ENCODE results near the gene CACNG3.

CACNG3 gene

GRCh38 chr16:24272379-24272778 lies 16.2 kb downstream of the CACNG3 start:
- DNase-seq (ENCODE audit: extremely low spot score), result no peak
- TF ChIP-seq CTCF (IDR thresholded peaks at IDR 0.05; ENCODE audit: control extremely low read depth, extremely low read depth, low read depth, missing control alignments), result no peak
- POLR2A ChIA-PET, result no interaction called here
- CTCF ChIA-PET, result interaction anchor here (4.1 kb wide), 1 partner anchor 19 kb away, joined by 17 read pairs; no protein-coding TSS in a partner anchor

DNA sequence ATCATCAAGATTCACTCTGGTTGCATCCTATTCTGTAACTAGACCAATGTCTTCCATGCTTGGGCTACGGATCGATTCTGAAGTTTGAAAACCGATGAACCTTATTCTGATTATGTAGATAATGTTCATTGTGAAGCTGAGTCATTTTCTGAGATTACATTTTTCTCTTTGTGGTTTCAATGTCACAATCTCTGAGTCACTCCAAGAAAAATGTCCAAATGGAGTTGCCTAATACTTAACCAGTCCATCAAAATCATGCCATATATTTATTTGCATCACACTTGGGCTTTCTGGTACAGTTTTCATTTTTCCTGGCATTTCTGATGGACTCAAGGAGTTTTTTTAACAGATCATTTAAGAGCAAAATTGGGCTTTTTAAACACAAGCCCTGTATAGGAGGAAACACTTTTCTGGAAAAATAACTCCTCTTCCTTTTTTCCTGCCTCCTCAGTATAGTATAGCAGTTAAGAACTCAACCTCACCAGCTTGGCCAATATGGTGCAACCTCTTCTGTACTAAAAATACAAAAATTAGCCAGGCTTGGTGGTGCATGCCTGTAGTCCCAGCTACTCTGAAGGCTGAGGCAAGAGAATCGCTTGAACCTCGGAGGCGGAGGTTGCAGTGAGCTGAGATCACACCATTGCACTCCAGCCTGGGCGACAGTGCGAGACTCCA lies 17.5 kb downstream of the CACNG3 start:
- CTCF ChIA-PET, result interaction anchor here (4.1 kb wide), 1 partner anchor 20 kb away, joined by 17 read pairs; no protein-coding TSS in a partner anchor

DNA sequence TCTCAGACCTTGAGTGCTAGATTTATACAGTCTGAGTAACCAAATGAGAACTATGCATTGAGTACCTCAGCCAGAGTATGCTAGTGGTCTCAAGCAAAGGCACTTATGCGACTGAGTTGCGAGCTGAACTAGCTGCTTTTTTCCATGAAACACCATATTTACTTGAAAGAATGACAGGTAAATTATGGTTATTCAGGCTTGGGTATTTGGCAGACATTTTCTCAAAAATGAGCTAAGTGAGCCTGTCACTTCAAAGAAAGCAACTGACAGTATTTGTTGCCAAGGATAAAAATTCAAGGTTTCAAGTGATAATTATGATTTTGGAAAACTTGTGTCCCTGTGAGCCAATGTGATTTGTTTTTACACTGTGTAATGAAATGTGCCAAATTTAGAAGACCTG lies 19.3 kb downstream of the CACNG3 start:
- CTCF ChIA-PET, result interaction anchor here (1.2 kb wide), 1 partner anchor 22 kb away, joined by 7 read pairs; no protein-coding TSS in a partner anchor
- POLR2A ChIA-PET, result no interaction called here
- TF ChIP-seq CTCF (IDR thresholded peaks at IDR 0.05; ENCODE audit: control extremely low read depth, extremely low read depth, low read depth, missing control alignments), result no peak
- no peak for DNase-seq (ENCODE audit: extremely low spot score)

More for the DNA sequence above, 17.5 kb downstream of the CACNG3 start:
- no peak for DNase-seq (ENCODE audit: extremely low spot score)
- POLR2A ChIA-PET, result no interaction called here
- TF ChIP-seq CTCF (IDR thresholded peaks at IDR 0.05; ENCODE audit: control extremely low read depth, extremely low read depth, low read depth, missing control alignments), result no peak

DNA sequence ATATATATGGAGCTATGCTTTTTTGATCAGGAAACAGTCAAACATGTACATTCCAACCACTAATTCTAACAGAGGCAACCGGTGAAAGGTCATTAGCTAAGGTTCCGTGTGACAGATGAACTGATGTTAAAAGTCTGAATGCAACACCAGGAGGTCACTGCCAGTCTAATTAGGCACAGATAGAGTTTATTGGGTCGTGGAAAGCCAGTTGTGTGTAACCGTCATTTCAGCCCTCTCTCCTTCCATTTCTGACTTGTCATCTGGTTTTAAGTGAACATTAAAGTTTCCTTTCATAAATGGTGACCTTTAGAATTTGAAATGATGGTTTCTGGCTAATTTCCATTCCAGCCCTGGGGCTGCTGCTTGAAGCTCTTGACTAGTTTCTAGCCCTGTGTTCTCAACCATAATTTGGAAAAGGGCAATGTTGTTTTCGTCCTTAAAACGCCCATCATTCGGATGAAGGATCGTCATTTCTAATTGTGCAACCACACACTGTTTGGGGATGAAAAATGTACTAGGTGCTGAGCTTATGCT lies 23.9 kb downstream of the CACNG3 start:
- CTCF ChIA-PET, result interaction anchor here (1.2 to 1.5 kb wide), 2 partner anchors 19 to 27 kb away, joined by 4 to 5 read pairs; no protein-coding TSS in a partner anchor
- TF ChIP-seq CTCF (IDR thresholded peaks at IDR 0.05; ENCODE audit: control extremely low read depth, extremely low read depth, low read depth, missing control alignments), result no peak
- DNase-seq (ENCODE audit: extremely low spot score), result no peak
- POLR2A ChIA-PET, result no interaction called here

DNA sequence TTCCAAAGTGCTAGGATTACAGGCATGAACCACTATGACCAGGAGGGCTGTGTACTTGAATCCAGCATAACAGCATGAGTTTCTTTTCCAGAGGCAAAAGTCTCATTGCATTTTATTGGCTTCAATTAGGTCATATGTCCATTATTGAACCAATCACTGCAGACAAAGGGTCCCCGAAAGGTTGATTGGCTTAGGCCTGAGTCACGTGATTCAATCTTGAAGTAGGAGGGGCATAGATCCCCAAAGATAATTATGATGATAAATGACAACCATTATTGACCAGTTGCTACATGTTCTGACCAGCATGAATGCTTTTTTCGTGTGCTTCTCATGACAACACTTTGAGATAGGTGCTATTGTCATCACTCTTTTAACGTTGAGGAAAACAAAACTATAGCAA lies 25.3 kb downstream of the CACNG3 start:
- ChIA-PET CTCF (interaction anchor here (0.6 kb wide), 1 partner anchor 547 kb away, joined by 3 read pairs; no protein-coding TSS in a partner anchor), POLR2A (no interaction called here)
- no peak for DNase-seq (ENCODE audit: extremely low spot score)
- TF ChIP-seq CTCF (IDR thresholded peaks at IDR 0.05; ENCODE audit: control extremely low read depth, extremely low read depth, low read depth, missing control alignments), result no peak

- CTCF ChIA-PET, result no interaction called here
- DNase-seq (ENCODE audit: extremely low spot score), result no peak
- TF ChIP-seq CTCF (IDR thresholded peaks at IDR 0.05; ENCODE audit: control extremely low read depth, extremely low read depth, low read depth, missing control alignments), result no peak
- POLR2A ChIA-PET, result no interaction called here
Measured at GRCh38 chr16:24282141-24282540, 26.0 kb downstream of the CACNG3 start.

Data from GM10248 (cell line).